GM23338 (cell line): ENCODE data around the gene NLRP1. TPM values are rescaled to one million over a fixed set of nuclear protein-coding genes. Genes with fewer than 3 reads are reported as not detected.

Source experiments
- ATAC-seq: fragments of 200-7000 bp; cut with Tn5 transposase; 3 replicates; pipeline ENCODE4 v1.9.1; 2020
- DNase-seq: peaks from one replicate; pipeline ENCODE4 v3.0.0-alpha.2; 2015; ENCODE audit warnings: low spot score
- H2AFZ ChIP-seq: fragments of 200-600 bp; sonication (generic); 2 replicates; pipeline ENCODE4 v1.8.0; 2016; ENCODE audit warnings: antibody characterized with exemption, mild to moderate bottlenecking, moderate library complexity
- H3F3A ChIP-seq: fragments of 200-600 bp; sonication (generic); replicated peaks from 2 replicates; pipeline ENCODE4 v1.8.0; 2017; ENCODE audit warnings: antibody characterized with exemption, mixed run types, low read depth
- H3K27ac ChIP-seq: fragments of 200-600 bp; sonication (generic); 2 replicates; pipeline ENCODE4 v1.6.1; 2016; ENCODE audit warnings: low read depth
- H3K27me3 ChIP-seq: fragments of 200-600 bp; sonication (generic); 2 replicates; pipeline ENCODE4 v1.8.0; 2016; ENCODE audit warnings: mild to moderate bottlenecking, mixed run types, moderate library complexity; ENCODE audit not compliant: insufficient read depth
- H3K36me3 ChIP-seq: fragments of 200-600 bp; sonication (generic); 2 replicates; pipeline ENCODE4 v1.8.0; 2016; ENCODE audit warnings: mild to moderate bottlenecking; ENCODE audit not compliant: insufficient read depth
- H3K4me1 ChIP-seq: fragments of 200-600 bp; sonication (generic); 2 replicates; pipeline ENCODE4 v1.8.0; 2016; ENCODE audit warnings: mild to moderate bottlenecking, moderate library complexity; ENCODE audit not compliant: insufficient read depth
- H3K4me2 ChIP-seq: fragments of 200-600 bp; sonication (generic); 2 replicates; pipeline ENCODE4 v1.7.1; 2017; ENCODE audit warnings: mixed run types
- H3K4me3 ChIP-seq: fragments of 200-600 bp; sonication (generic); 2 replicates; pipeline ENCODE4 v1.6.1; 2016; ENCODE audit warnings: mixed run types
- H3K79me2 ChIP-seq: fragments of 200-600 bp; sonication (generic); replicated peaks from 2 replicates; pipeline ENCODE4 v1.8.0; 2017; ENCODE audit warnings: mild to moderate bottlenecking; ENCODE audit not compliant: insufficient read depth
- H3K9me2 ChIP-seq: fragments of 200-600 bp; sonication (generic); 2 replicates; pipeline ENCODE4 v1.8.0; 2017; ENCODE audit not compliant: insufficient read depth
- H4K20me1 ChIP-seq: fragments of 200-600 bp; sonication (generic); replicated peaks from 2 replicates; pipeline ENCODE4 v1.8.0; 2017; ENCODE audit warnings: mild to moderate bottlenecking; ENCODE audit not compliant: insufficient read depth
- H3K27ac Mint-ChIP-seq: 2 replicates; pipeline ENCODE4 v1.8.0; 2020; ENCODE audit warnings: inconsistent platforms, mild to moderate bottlenecking, moderate library complexity, mixed read lengths
- H3K27me3 Mint-ChIP-seq: 3 replicates; pipeline ENCODE4 v1.8.0; 2022; ENCODE audit warnings: low read depth, mild to moderate bottlenecking, moderate library complexity, mixed read lengths, inconsistent platforms; ENCODE audit not compliant: insufficient read depth, poor library complexity
- H3K36me3 Mint-ChIP-seq: 3 replicates; pipeline ENCODE4 v1.8.0; 2021; ENCODE audit warnings: low read depth, mild to moderate bottlenecking, inconsistent platforms, moderate library complexity, mixed read lengths
- H3K4me1 Mint-ChIP-seq: 3 replicates; pipeline ENCODE4 v1.8.0; 2020; ENCODE audit warnings: mild to moderate bottlenecking, inconsistent platforms, mixed read lengths
- H3K4me3 Mint-ChIP-seq: 3 replicates; pipeline ENCODE4 v1.8.0; 2021; ENCODE audit warnings: moderate library complexity, mild to moderate bottlenecking, inconsistent platforms, mixed read lengths
- H3K9me3 Mint-ChIP-seq: 3 replicates; pipeline ENCODE4 v1.8.0; 2020; ENCODE audit warnings: moderate library complexity, mild to moderate bottlenecking, inconsistent platforms, mixed read lengths
- ETS1 ChIP-seq: IDR thresholded peaks from 2 replicates; pipeline ENCODE4 v1.6.1; 2016; ENCODE audit warnings: antibody characterized with exemption
- EZH2 ChIP-seq: fragments of 200-600 bp; sonication (generic); IDR thresholded peaks from one replicate; pipeline ENCODE4 v1.8.0; 2017; ENCODE audit warnings: antibody characterized with exemption, mild to moderate bottlenecking, low read depth; ENCODE audit not compliant: unreplicated experiment
- STAT1 ChIP-seq: IDR thresholded peaks from one replicate; pipeline ENCODE4 v1.6.1; 2016; ENCODE audit warnings: antibody characterized with exemption; ENCODE audit not compliant: unreplicated experiment
- ZNF114 ChIP-seq: fragments of 250-450 bp; sonication (Bioruptor Pico); IDR thresholded peaks from 2 replicates; pipeline ENCODE4 v1.5.0; 2020; ENCODE audit warnings: mild to moderate bottlenecking, moderate library complexity
- polyA plus RNA-seq: library from polyadenylated mRNA; unstranded; fragments of >200 nt; fragmentation: Nextera tagmentation; extraction: Ambion mirVana; gene quantifications from 2 replicates; pipeline ENCODE4 v1.2.1, GENCODE V29; 2016
- total RNA-seq: library from RNA; depleted of rRNA; stranded (reverse); fragments of >200 nt; shearing (Covaris generic); gene quantifications from 2 replicates; pipeline ENCODE4 v1.2.3, GENCODE V29; 2014
- TF ChIP-seq, protein P1 (sequence below): fragments of 250-450 bp; sonication (Bioruptor Pico); IDR thresholded peaks from 2 replicates; pipeline ENCODE4 v1.5.0; 2020; ENCODE audit warnings: mild to moderate bottlenecking, moderate library complexity
- TF ChIP-seq, protein P2 (sequence below): IDR thresholded peaks from one replicate; pipeline ENCODE4 v1.6.1; 2018; ENCODE audit warnings: antibody characterized with exemption; ENCODE audit not compliant: unreplicated experiment

The NLRP1 gene
- total and polyA plus RNA-seq, 2 experiments from 2014 or later: 7.6 to 16.2 TPM

GRCh38 chr17:5598457-5598856 lies 14.1 kb upstream of the NLRP1 start:
- DNase-seq (no peak), ATAC-seq (peak; percentile 39; the same call in 1 of the 3 replicates)
- Histone ChIP-seq H3K36me3 (no peaks in the 10 kb centered on the region), H3F3A (no peaks in the 10 kb centered on the region), H3K79me2 (no peaks in the 10 kb centered on the region), H3K4me3 (no peak overlapping the region), H3K27ac (no peak overlapping the region), H3K4me2 (no peak overlapping the region), H3K27me3 (no peaks in the 10 kb centered on the region), H3K4me1 (no peaks in the 10 kb centered on the region), H2AFZ (no peak overlapping the region), H3K9me2 (no peaks in the 10 kb centered on the region), H4K20me1 (no peaks in the 10 kb centered on the region)
- Mint-ChIP-seq H3K9me3 (no peaks in the 10 kb centered on the region), H3K27me3 (peaks cover 3% of the 10 kb centered on the region), H3K4me1 (peaks cover 3% of the 10 kb centered on the region; the same call in 2 of the 3 replicates), H3K27ac (no peak overlapping the region), H3K4me3 (no peak overlapping the region), H3K36me3 (no peaks in the 10 kb centered on the region)
- no peak for TF ChIP-seq ETS1
- TF ChIP-seq ZNF114 (CRISPR knock-in tag): no peak
- TF ChIP-seq STAT1: no peak
- TF ChIP-seq, protein P1, sequence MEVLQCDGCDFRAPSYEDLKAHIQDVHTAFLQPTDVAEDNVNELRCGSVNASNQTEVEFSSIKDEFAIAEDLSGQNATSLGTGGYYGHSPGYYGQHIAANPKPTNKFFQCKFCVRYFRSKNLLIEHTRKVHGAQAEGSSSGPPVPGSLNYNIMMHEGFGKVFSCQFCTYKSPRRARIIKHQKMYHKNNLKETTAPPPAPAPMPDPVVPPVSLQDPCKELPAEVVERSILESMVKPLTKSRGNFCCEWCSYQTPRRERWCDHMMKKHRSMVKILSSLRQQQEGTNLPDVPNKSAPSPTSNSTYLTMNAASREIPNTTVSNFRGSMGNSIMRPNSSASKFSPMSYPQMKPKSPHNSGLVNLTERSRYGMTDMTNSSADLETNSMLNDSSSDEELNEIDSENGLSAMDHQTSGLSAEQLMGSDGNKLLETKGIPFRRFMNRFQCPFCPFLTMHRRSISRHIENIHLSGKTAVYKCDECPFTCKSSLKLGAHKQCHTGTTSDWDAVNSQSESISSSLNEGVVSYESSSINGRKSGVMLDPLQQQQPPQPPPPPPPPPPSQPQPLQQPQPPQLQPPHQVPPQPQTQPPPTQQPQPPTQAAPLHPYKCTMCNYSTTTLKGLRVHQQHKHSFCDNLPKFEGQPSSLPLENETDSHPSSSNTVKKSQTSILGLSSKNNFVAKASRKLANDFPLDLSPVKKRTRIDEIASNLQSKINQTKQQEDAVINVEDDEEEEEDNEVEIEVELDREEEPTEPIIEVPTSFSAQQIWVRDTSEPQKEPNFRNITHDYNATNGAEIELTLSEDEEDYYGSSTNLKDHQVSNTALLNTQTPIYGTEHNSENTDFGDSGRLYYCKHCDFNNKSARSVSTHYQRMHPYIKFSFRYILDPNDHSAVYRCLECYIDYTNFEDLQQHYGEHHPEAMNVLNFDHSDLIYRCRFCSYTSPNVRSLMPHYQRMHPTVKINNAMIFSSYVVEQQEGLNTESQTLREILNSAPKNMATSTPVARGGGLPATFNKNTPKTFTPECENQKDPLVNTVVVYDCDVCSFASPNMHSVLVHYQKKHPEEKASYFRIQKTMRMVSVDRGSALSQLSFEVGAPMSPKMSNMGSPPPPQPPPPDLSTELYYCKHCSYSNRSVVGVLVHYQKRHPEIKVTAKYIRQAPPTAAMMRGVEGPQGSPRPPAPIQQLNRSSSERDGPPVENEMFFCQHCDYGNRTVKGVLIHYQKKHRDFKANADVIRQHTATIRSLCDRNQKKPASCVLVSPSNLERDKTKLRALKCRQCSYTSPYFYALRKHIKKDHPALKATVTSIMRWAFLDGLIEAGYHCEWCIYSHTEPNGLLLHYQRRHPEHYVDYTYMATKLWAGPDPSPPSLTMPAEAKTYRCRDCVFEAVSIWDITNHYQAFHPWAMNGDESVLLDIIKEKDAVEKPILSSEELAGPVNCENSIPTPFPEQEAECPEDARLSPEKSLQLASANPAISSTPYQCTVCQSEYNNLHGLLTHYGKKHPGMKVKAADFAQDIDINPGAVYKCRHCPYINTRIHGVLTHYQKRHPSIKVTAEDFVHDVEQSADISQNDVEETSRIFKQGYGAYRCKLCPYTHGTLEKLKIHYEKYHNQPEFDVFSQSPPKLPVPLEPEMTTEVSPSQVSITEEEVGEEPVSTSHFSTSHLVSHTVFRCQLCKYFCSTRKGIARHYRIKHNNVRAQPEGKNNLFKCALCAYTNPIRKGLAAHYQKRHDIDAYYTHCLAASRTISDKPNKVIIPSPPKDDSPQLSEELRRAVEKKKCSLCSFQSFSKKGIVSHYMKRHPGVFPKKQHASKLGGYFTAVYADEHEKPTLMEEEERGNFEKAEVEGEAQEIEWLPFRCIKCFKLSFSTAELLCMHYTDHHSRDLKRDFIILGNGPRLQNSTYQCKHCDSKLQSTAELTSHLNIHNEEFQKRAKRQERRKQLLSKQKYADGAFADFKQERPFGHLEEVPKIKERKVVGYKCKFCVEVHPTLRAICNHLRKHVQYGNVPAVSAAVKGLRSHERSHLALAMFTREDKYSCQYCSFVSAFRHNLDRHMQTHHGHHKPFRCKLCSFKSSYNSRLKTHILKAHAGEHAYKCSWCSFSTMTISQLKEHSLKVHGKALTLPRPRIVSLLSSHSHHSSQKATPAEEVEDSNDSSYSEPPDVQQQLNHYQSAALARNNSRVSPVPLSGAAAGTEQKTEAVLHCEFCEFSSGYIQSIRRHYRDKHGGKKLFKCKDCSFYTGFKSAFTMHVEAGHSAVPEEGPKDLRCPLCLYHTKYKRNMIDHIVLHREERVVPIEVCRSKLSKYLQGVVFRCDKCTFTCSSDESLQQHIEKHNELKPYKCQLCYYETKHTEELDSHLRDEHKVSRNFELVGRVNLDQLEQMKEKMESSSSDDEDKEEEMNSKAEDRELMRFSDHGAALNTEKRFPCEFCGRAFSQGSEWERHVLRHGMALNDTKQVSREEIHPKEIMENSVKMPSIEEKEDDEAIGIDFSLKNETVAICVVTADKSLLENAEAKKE: no peak
- TF ChIP-seq EZH2: no peak
- TF ChIP-seq, protein P2, sequence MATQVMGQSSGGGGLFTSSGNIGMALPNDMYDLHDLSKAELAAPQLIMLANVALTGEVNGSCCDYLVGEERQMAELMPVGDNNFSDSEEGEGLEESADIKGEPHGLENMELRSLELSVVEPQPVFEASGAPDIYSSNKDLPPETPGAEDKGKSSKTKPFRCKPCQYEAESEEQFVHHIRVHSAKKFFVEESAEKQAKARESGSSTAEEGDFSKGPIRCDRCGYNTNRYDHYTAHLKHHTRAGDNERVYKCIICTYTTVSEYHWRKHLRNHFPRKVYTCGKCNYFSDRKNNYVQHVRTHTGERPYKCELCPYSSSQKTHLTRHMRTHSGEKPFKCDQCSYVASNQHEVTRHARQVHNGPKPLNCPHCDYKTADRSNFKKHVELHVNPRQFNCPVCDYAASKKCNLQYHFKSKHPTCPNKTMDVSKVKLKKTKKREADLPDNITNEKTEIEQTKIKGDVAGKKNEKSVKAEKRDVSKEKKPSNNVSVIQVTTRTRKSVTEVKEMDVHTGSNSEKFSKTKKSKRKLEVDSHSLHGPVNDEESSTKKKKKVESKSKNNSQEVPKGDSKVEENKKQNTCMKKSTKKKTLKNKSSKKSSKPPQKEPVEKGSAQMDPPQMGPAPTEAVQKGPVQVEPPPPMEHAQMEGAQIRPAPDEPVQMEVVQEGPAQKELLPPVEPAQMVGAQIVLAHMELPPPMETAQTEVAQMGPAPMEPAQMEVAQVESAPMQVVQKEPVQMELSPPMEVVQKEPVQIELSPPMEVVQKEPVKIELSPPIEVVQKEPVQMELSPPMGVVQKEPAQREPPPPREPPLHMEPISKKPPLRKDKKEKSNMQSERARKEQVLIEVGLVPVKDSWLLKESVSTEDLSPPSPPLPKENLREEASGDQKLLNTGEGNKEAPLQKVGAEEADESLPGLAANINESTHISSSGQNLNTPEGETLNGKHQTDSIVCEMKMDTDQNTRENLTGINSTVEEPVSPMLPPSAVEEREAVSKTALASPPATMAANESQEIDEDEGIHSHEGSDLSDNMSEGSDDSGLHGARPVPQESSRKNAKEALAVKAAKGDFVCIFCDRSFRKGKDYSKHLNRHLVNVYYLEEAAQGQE: no peak
